ENCODE data around the gene ZNF397. TPM values are rescaled to one million over a fixed set of nuclear protein-coding genes. Genes with fewer than 3 reads are reported as not detected.

The ZNF397 gene
- total and polyA plus RNA-seq, 2 donors (not counting 1 experiment from before 2014, with no cell fraction given): 16.8 to 67.2 TPM

GRCh38 chr18:35267809-35268208 is 27.0 kb downstream of the ZNF397 start:
- H3K4me1 ChIP-seq (ENCODE audit: control insufficient read depth in 2 of 2, insufficient read depth in 2 of 2, low read length in 2 of 2): peaks cover 18 to 23% of the 10 kb centered on the region in 2 donors
- CTCF ChIA-PET: interaction anchor here (0.8 to 3.3 kb wide), 9 partner anchors 10 to 227 kb away, joined by 3 to 12 read pairs (median 3); partner anchors contain the start of genes MAPRE2, ZNF397 and ZSCAN30
- H3K4me2 ChIP-seq (replicated peaks; ENCODE audit: low read depth, low read length, poor library complexity, severe bottlenecking): peak overlapping the region; percentile 82
- intact Hi-C loops (cut with micrococcal nuclease): loop anchor here (1.0 to 5.0 kb wide), 5 partner anchors 19 to 76 kb away; partner anchors contain the start of genes ZNF24, ZNF397 and ZSCAN30
- peaks cover 31% of the 10 kb centered on the region for H3K4me1 Mint-ChIP-seq
- TF ChIP-seq, protein P1, sequence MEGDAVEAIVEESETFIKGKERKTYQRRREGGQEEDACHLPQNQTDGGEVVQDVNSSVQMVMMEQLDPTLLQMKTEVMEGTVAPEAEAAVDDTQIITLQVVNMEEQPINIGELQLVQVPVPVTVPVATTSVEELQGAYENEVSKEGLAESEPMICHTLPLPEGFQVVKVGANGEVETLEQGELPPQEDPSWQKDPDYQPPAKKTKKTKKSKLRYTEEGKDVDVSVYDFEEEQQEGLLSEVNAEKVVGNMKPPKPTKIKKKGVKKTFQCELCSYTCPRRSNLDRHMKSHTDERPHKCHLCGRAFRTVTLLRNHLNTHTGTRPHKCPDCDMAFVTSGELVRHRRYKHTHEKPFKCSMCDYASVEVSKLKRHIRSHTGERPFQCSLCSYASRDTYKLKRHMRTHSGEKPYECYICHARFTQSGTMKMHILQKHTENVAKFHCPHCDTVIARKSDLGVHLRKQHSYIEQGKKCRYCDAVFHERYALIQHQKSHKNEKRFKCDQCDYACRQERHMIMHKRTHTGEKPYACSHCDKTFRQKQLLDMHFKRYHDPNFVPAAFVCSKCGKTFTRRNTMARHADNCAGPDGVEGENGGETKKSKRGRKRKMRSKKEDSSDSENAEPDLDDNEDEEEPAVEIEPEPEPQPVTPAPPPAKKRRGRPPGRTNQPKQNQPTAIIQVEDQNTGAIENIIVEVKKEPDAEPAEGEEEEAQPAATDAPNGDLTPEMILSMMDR (IDR thresholded peaks at IDR 0.05): no peak
- no peak for TF ChIP-seq EZH2 (IDR thresholded peaks at IDR 0.05; ENCODE audit: borderline replicate concordance, insufficient read depth, low read depth, low read length, poor library complexity, severe bottlenecking)
- H4K20me1 ChIP-seq (ENCODE audit: control insufficient read depth, insufficient read depth, low read length, poor library complexity, severe bottlenecking): no peaks in the 10 kb centered on the region
- H3K36me3 ChIP-seq (replicated peaks in 1 of 2; ENCODE audit: control extremely low read depth in 1 of 2, control insufficient read depth in 1 of 2, extremely low read depth in 1 of 2, insufficient read depth in 2 of 2, low read length in 1 of 2): peaks cover 0 to 6% of the 10 kb centered on the region in 2 experiments
- no peaks in the 10 kb centered on the region for H3K27me3 Mint-ChIP-seq
- H3K9me3 ChIP-seq (ENCODE audit: control extremely low read depth in 1 of 3, control insufficient read depth in 2 of 3, insufficient read depth in 1 of 3, low read length in 2 of 3): peaks cover 0 to 22% (median 0%) of the 10 kb centered on the region in 3 donors
- peak overlapping the region; percentile 95 for H3K4me3 Mint-ChIP-seq
- no peaks in the 10 kb centered on the region for H3K27me3 ChIP-seq (replicated peaks in 1 of 4; ENCODE audit: control extremely low read depth in 1 of 4, control insufficient read depth in 3 of 4, insufficient read depth in 4 of 4, low read length in 3 of 4)
- peaks cover 3% of the 10 kb centered on the region for H3K79me2 ChIP-seq (ENCODE audit: control insufficient read depth, insufficient read depth, low read length)
- H3K9me3 Mint-ChIP-seq (ENCODE audit: insufficient read depth): no peaks in the 10 kb centered on the region
- peak overlapping the region; percentile 78 for H3K27ac Mint-ChIP-seq
- POLR2A ChIA-PET: interaction anchor here (0.6 to 1.7 kb wide), 6 partner anchors 21 to 78 kb away, joined by 3 to 15 read pairs (median 9); partner anchors contain the start of genes ZNF24, ZNF397 and ZSCAN30
- ATAC-seq (ENCODE audit: low read depth) (no peak), DNase-seq (no peak)
- peak overlapping the region; percentile 87 for H3K9ac ChIP-seq (ENCODE audit: low read length)
- H2AFZ ChIP-seq (ENCODE audit: insufficient read depth, low read depth, low read length, poor library complexity, severe bottlenecking): peak overlapping the region; percentile 93
- H3K27ac ChIP-seq (ENCODE audit: low read length in 2 of 2): peak overlapping the region; percentile 81 to 93
- peak overlapping the region; percentile 34 to 79 (median 76) for H3K4me3 ChIP-seq (ENCODE audit: control extremely low read depth in 1 of 5, extremely low read depth in 1 of 5, insufficient read depth in 1 of 5, low read depth in 2 of 5, low read length in 4 of 5)
- WGBS (ENCODE audit: insufficient coverage): 53% methylated on average over 30 of the region's 30 CpGs

DNA sequence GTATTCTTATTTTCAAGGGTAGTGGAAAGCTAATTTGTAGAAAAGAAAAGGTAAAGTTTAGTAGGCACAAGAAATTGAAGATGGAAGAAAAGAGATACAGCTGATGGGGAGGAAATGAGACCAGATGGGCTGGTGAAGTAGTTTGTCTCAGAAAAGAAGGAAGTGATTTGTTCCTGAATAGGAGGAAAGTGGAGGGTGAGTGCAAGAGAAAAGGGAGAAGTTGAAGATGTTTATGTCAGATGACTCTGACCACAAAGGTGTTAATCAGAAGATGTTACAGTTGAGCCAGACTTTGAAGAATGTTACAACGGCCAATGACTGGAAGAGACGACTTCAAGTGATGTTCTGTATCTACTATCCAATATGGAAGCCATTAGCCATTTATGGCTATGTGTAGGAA is 28.0 kb downstream of the ZNF397 start:
- peak overlapping the region; percentile 34 for H2AFZ ChIP-seq (ENCODE audit: insufficient read depth, low read depth, low read length, poor library complexity, severe bottlenecking)
- intact Hi-C loops (cut with micrococcal nuclease): loop anchor here (5.0 kb wide), 1 partner anchor 37 kb away; no protein-coding TSS in a partner anchor
- H4K20me1 ChIP-seq (ENCODE audit: control insufficient read depth, insufficient read depth, low read length, poor library complexity, severe bottlenecking): no peaks in the 10 kb centered on the region
- peak; percentile 78 for DNase-seq
- Mint-ChIP-seq H3K27ac (peak overlapping the region; percentile 78), H3K9me3 (ENCODE audit: insufficient read depth) (no peaks in the 10 kb centered on the region), H3K4me1 (peaks cover 31% of the 10 kb centered on the region), H3K4me3 (peak overlapping the region; percentile 95), H3K27me3 (no peaks in the 10 kb centered on the region)
- TF ChIP-seq EZH2 (IDR thresholded peaks at IDR 0.05; ENCODE audit: borderline replicate concordance, insufficient read depth, low read depth, low read length, poor library complexity, severe bottlenecking): no peak
- POLR2A ChIA-PET: interaction anchor here (0.6 to 1.0 kb wide), 3 partner anchors 13 to 22 kb away, joined by 3 to 5 read pairs (median 4); no protein-coding TSS in a partner anchor
- no peak for ATAC-seq (ENCODE audit: low read depth)
- peak overlapping the region; percentile 82 for H3K4me2 ChIP-seq (replicated peaks; ENCODE audit: low read depth, low read length, poor library complexity, severe bottlenecking)
- no peak overlapping the region for H3K4me3 ChIP-seq (ENCODE audit: control extremely low read depth in 1 of 5, extremely low read depth in 1 of 5, insufficient read depth in 1 of 5, low read depth in 2 of 5, low read length in 4 of 5)
- no peaks in the 10 kb centered on the region for H3K36me3 ChIP-seq (replicated peaks in 1 of 2; ENCODE audit: control extremely low read depth in 1 of 2, control insufficient read depth in 1 of 2, extremely low read depth in 1 of 2, insufficient read depth in 2 of 2, low read length in 1 of 2)
- peak overlapping the region; percentile 87 for H3K9ac ChIP-seq (ENCODE audit: low read length)
- CTCF ChIA-PET: interaction anchor here (1.0 to 3.3 kb wide), 4 partner anchors 21 to 228 kb away, joined by 3 to 12 read pairs (median 4); partner anchors contain the start of genes MAPRE2 and ZSCAN30
- H3K27ac ChIP-seq (ENCODE audit: low read length in 2 of 2): peak overlapping the region; percentile 81 to 93
- peaks cover 18 to 23% of the 10 kb centered on the region in 2 donors for H3K4me1 ChIP-seq (ENCODE audit: control insufficient read depth in 2 of 2, insufficient read depth in 2 of 2, low read length in 2 of 2)
- H3K9me3 ChIP-seq (ENCODE audit: control extremely low read depth in 1 of 3, control insufficient read depth in 2 of 3, insufficient read depth in 1 of 3, low read length in 2 of 3): peaks cover 0 to 22% (median 2%) of the 10 kb centered on the region in 3 donors
- WGBS (ENCODE audit: insufficient coverage): no CpG with 5 or more reads among the region's 2 CpGs
- no peaks in the 10 kb centered on the region for H3K27me3 ChIP-seq (replicated peaks in 1 of 4; ENCODE audit: control extremely low read depth in 1 of 4, control insufficient read depth in 3 of 4, insufficient read depth in 4 of 4, low read length in 3 of 4)
- peaks cover 3% of the 10 kb centered on the region for H3K79me2 ChIP-seq (ENCODE audit: control insufficient read depth, insufficient read depth, low read length)

Data from B cell (primary cell).